Brain pericyte (primary cell): ENCODE results near the gene SMNDC1.
"Not testable (repeated sequence)": the region's sequence is repeated elsewhere in the genome, so short reads cannot be mapped to it uniquely, and the experiment has no call there.

Experiments
- DNase-seq: peaks from one replicate; pipeline ENCODE4 v3.0.0-alpha.2; 2012; ENCODE audit warnings: low read depth, low spot score

SMNDC1 gene

GRCh38 chr10:110251392-110251791, 53.3 kb downstream of the SMNDC1 start:
- not testable (repeated sequence) for DNase-seq

GRCh38 chr10:110249489-110249888, 55.2 kb downstream of the SMNDC1 start:
- DNase-seq = not testable (repeated sequence)

GRCh38 chr10:110247833-110248232, 56.9 kb downstream of the SMNDC1 start:
- DNase-seq = not testable (repeated sequence)

- DNase-seq = no peak
These were observed 60.2 kb downstream of the SMNDC1 start for GRCh38 chr10:110244550-110244949.

GRCh38 chr10:110242511-110242910, 62.2 kb downstream of the SMNDC1 start:
- DNase-seq = no peak

GRCh38 chr10:110241841-110242240, 62.9 kb downstream of the SMNDC1 start:
- no peak for DNase-seq

- no peak for DNase-seq
These were observed 63.3 kb downstream of the SMNDC1 start for GRCh38 chr10:110241407-110241806.
